Heart right ventricle (tissue), 16 donors: ENCODE measurements around the gene SLC35E4. TPM values are rescaled to one million over a fixed set of nuclear protein-coding genes. Genes with fewer than 3 reads are reported as not detected.

ENCODE experiments used
- ATAC-seq, 8 donors: fragments of 200-7000 bp; cut with Tn5 transposase; one replicate each; pipeline ENCODE4 v1.9.1; 2020; ENCODE audit warnings: mild to moderate bottlenecking in 8 of 8, moderate library complexity in 8 of 8, moderate number of reproducible peaks in 1 of 8
- DNase-seq, 2 donors: peaks; one replicate each; pipeline ENCODE4 v3.0.0-alpha.2; 2020
- H3K27ac ChIP-seq, 10 donors: fragments of 200-600 bp; sonication (generic) in 2 of 10; one replicate each; pipeline versions ENCODE4 v1.5.0 to v1.8.0; 2020 to 2022; ENCODE audit warnings: mild to moderate bottlenecking in 3 of 10
- H3K27me3 ChIP-seq, 7 donors: fragments of 200-600 bp; one replicate each; pipeline ENCODE4 v1.8.0; 2021 to 2022; ENCODE audit warnings: mild to moderate bottlenecking in 2 of 7
- H3K36me3 ChIP-seq, 9 donors: fragments of 200-600 bp; sonication (generic) in 1 of 9; one replicate each; pipeline versions ENCODE4 v1.5.0 to v1.8.0; 2020 to 2022; ENCODE audit warnings: mild to moderate bottlenecking in 2 of 9
- H3K4me1 ChIP-seq, 9 donors: fragments of 200-600 bp; sonication (generic) in 1 of 9; one replicate each; pipeline versions ENCODE4 v1.5.0 to v1.8.0; 2020 to 2022; ENCODE audit warnings: mild to moderate bottlenecking in 4 of 9
- H3K4me3 ChIP-seq, 10 donors: fragments of 200-600 bp; sonication (generic) in 2 of 10; one replicate each; pipeline versions ENCODE4 v1.5.0 to v1.8.0; 2020 to 2022; ENCODE audit warnings: mild to moderate bottlenecking in 7 of 10, moderate library complexity in 2 of 10
- H3K9me3 ChIP-seq, 11 donors: fragments of 200-600 bp in 10 of 11; sonication (generic) in 2 of 11; one replicate each; pipeline versions ENCODE4 v1.5.0 to v1.8.0; 2013 to 2022; ENCODE audit warnings: mild to moderate bottlenecking in 2 of 11, control low read depth in 1 of 11, moderate library complexity in 1 of 11
- CTCF ChIP-seq, 9 donors: fragments of 200-600 bp; sonication (generic) in 2 of 9; IDR thresholded peaks; one replicate each; pipeline versions ENCODE4 v1.5.0 to v1.8.0; 2021 to 2022; ENCODE audit warnings: antibody characterized with exemption in 9 of 9, mild to moderate bottlenecking in 5 of 9, moderate library complexity in 1 of 9
- WGBS, 2 donors: extraction: QIAGEN DNeasy Blood & Tissue Kit; methylation state at CpG; one replicate each; pipeline ENCODE4 v1.1.7; 2013; ENCODE audit warnings: inconsistent platforms in 1 of 2; 5-methylcytosine and 5-hydroxymethylcytosine counted together
- intact Hi-C, 10 donors: fragments of 100-400 bp; cut with DNase I; formaldehyde crosslinking; loops; one replicate each; pipeline versions ENCODE4 v1.11.1 to v1.14.2; 2022
- polyA plus RNA-seq, 2 donors: library from polyadenylated mRNA; stranded (reverse); fragments of 200-250 nt; gene quantifications; one replicate each; pipeline ENCODE4 v1.2.3, GENCODE V29; 2013
- total RNA-seq, 10 donors: library from RNA; stranded (reverse); fragmentation: NEBNext Ultra II Directional in 3 of 10; extraction: Animal tissue kit (Norgen Biotek cat#: 25700) in 3 of 10; gene quantifications; one replicate each; pipeline versions ENCODE4 v1.2.1 to v1.2.4, GENCODE V29; 2021 to 2023
- donor health status: Arrhythmogenic right ventricular cardiomyopathy.
- donor health status: ischemic (EF 13 %, LVEDD 7.1; RV severe dilation, severe dysfunction).
- donor health status: healthy with polysubstance abuse.
- donor health status: DM: no; HTN: yes; CAD: no.
- donor health status: DM: no; HTN: no; CAD: no.
- donor health status: ischemic (EF 25% LVEDD 6.9; RV normal size, moderate dysfunction).
- donor health status: ischemic (EF 25% LVEDD 5.7; RV mildly dilated, moderate dysfunction).
- donor health status: healthy.
- donor health status: DM: yes; HTN: yes; CAD: no.
- donor health status: Ischemic cardiomyopathy.
- donor health status: ischemic (EF 35%, LVEDD 5.7; RV mildly dilated, moderate dysfunction).
- donor health status: nonischemic (EF 11% LVEDD 7.7; RV severe dilation, severe dysfunction).
- donor health status: DM: yes; HTN: yes; CAD: no.
- donor health status: PGD.
- donor health status: ischemic (EF 29% LVEDD 5.4; RV normal size, mild dysfunction).
- donor health status: nonischemic (EF 23%, LVEDD 6.1; RV moderate dilation, normal function).

The SLC35E4 gene
- total and polyA plus RNA-seq, 12 donors, result 1.8 to 6.0 (median 3.3) TPM

DNA sequence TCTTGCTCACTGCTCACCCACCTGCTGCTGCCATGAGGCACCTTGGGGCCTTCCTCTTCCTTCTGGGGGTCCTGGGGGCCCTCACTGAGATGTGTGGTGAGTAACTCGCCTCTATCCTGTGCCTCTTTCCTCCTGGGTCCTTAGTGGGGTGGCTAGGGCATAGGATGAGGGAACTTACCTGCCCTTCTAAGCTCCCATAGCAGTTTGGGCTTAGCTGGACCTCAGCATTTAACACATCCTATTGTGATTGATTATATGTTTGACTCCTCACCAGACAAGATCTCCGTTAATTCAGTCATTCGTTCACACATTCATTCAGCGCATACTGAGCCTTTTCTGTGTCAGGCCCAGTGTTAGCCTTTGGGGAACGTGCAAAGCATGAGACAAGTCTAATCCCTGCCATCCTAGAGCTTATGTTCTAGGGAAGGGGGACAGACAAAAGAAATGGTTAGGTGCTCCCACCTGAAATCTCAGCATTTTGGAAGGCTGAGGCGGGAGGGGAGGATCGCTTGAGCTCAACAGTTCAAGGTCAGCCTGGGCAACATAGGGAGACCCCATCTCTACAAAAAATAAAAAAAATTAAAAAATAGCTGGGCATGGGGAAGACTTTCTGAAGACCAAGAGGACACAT, 28.2 kb upstream of the SLC35E4 start:
- intact Hi-C loops, result loop anchor here in 1 of 10 donors (2.0 kb wide), 1 partner anchor 27 kb away; the partner anchor contains the start of gene SLC35E4
- 76% methylated on average over 7 of the region's 7 CpGs for WGBS, 2 donors
- Histone ChIP-seq H3K27me3 (no peaks in the 10 kb centered on the region), H3K4me1 (peaks cover 6 to 58% (median 42%) of the 10 kb centered on the region in 9 donors), H3K36me3 (peaks cover 0 to 29% (median 0%) of the 10 kb centered on the region in 9 donors), H3K4me3 (peak overlapping the region; percentile 29 to 88 (median 66)), H3K9me3 (no peaks in the 10 kb centered on the region), H3K27ac (peak overlapping the region; percentile 65 to 92 (median 84))
- ATAC-seq, result peak in 2 of 8 donors; percentile 3 to 5
- no peak for TF ChIP-seq CTCF (IDR thresholded peaks at IDR 0.05)
- DNase-seq, result no peak

DNA sequence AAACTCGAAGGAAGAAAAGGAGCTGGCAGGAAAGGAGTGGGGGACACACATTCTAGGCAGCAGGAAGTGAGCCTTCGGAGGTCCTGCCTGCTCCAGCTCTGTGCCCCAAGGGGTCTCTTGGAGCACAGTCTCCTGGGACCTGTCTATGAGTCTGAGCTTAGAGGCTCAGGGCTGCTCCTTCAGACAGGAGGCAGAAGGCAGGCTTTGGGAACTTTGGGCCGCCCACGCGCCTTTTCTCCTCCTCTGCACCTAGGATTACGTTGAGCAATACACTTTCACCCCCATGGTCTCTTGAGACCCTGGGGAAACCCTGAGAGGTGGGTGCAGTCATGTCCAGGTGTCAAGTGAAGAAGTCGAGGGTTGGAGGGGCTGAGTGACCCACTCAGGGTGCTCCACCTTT, 27.6 kb upstream of the SLC35E4 start:
- Histone ChIP-seq H3K27ac (peak overlapping the region; percentile 43 to 92 (median 82)), H3K4me3 (peak overlapping the region in 9 of 10 donors; percentile 52 to 88 (median 68)), H3K4me1 (peaks cover 6 to 58% (median 42%) of the 10 kb centered on the region in 9 donors), H3K36me3 (peaks cover 0 to 34% (median 0%) of the 10 kb centered on the region in 9 donors), H3K27me3 (no peaks in the 10 kb centered on the region), H3K9me3 (no peaks in the 10 kb centered on the region)
- 71 to 76% methylated on average over 7 of the region's 7 CpGs for WGBS, 2 donors
- DNase-seq (no peak), ATAC-seq (no peak)
- intact Hi-C loops, result loop anchor here in 1 of 10 donors (2.0 kb wide), 1 partner anchor 27 kb away; the partner anchor contains the start of gene SLC35E4
- TF ChIP-seq CTCF (IDR thresholded peaks at IDR 0.05), result no peak

GRCh38 chr22:30609260-30610185, 26.1 kb upstream of the SLC35E4 start:
- peaks cover 6 to 58% (median 42%) of the 10 kb centered on the region in 9 donors for H3K4me1 ChIP-seq
- intact Hi-C loops, result no loop called here
- DNase-seq (peak in 1 of 2 donors; percentile 59), ATAC-seq (peak in 7 of 8 donors; percentile 8 to 74 (median 51))
- H3K4me3 ChIP-seq, result peak overlapping the region in 6 of 10 donors; percentile 7 to 56 (median 18)
- peaks cover 0 to 44% (median 0%) of the 10 kb centered on the region in 9 donors for H3K36me3 ChIP-seq
- H3K27me3 ChIP-seq, result no peaks in the 10 kb centered on the region
- H3K27ac ChIP-seq, result peak overlapping the region in 9 of 10 donors; percentile 37 to 84 (median 72)
- TF ChIP-seq CTCF (IDR thresholded peaks at IDR 0.05), result no peak
- H3K9me3 ChIP-seq, result no peaks in the 10 kb centered on the region
- WGBS, 2 donors, result 62 to 70% methylated on average over 17 of the region's 17 CpGs

DNA sequence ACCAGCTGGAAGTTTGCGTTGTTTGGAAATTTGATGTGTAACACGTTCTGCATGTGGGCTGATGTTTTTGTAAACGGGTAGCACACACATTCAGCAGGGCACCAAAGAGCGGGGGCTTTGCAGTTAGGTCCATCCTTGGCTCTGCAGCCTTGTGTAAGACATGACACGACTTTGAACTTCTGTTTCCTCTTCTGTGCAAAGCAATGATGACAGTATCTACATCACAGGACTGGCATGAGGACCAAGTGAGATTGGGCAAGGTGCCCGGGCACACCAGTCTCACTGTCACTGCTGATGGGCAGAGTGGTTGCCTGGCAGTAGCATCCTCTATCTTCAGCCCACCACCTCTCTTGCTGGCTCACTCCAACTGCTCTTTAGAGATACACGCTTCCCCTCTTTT, 25.3 kb upstream of the SLC35E4 start:
- WGBS, 2 donors, result 72 to 77% methylated on average over 7 of the region's 7 CpGs
- intact Hi-C loops, result no loop called here
- H3K4me1 ChIP-seq, result peaks cover 6 to 56% (median 42%) of the 10 kb centered on the region in 9 donors
- no peaks in the 10 kb centered on the region for H3K27me3 ChIP-seq
- H3K9me3 ChIP-seq, result no peaks in the 10 kb centered on the region
- no peak overlapping the region for H3K4me3 ChIP-seq
- TF ChIP-seq CTCF (IDR thresholded peaks at IDR 0.05), result no peak
- peak overlapping the region in 3 of 10 donors; percentile 51 to 84 (median 78) for H3K27ac ChIP-seq
- H3K36me3 ChIP-seq, result peaks cover 0 to 50% (median 0%) of the 10 kb centered on the region in 9 donors
- no peak for DNase-seq
- no peak for ATAC-seq
